ENCODE measurements around the gene TBPL1. TPM values are rescaled to one million over a fixed set of nuclear protein-coding genes. Genes with fewer than 3 reads are reported as not detected.

TBPL1 gene
- total RNA-seq, 1 experiment from 2014 or later = 42.1 TPM

DNA sequence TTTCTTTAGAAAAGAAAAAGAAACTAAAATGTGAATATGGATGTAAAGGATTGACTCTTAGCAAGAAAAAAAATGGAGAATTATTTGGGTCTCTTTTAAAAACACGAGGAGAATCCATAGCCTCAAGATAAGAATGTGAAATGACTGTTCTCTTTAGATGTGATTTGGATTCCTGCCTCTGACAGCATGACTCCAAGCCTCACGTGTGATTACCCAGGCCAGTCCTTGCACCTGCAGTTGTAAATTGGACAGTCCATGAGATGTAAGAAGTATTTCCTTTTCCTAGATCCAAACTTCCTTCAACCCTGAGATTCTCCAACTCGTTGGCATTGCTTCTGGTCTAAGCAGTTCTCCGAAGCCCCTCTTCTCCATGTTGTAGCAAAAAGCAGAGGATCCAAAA, 67.5 kb downstream of the TBPL1 start (continued):
- TF ChIP-seq, protein P1, sequence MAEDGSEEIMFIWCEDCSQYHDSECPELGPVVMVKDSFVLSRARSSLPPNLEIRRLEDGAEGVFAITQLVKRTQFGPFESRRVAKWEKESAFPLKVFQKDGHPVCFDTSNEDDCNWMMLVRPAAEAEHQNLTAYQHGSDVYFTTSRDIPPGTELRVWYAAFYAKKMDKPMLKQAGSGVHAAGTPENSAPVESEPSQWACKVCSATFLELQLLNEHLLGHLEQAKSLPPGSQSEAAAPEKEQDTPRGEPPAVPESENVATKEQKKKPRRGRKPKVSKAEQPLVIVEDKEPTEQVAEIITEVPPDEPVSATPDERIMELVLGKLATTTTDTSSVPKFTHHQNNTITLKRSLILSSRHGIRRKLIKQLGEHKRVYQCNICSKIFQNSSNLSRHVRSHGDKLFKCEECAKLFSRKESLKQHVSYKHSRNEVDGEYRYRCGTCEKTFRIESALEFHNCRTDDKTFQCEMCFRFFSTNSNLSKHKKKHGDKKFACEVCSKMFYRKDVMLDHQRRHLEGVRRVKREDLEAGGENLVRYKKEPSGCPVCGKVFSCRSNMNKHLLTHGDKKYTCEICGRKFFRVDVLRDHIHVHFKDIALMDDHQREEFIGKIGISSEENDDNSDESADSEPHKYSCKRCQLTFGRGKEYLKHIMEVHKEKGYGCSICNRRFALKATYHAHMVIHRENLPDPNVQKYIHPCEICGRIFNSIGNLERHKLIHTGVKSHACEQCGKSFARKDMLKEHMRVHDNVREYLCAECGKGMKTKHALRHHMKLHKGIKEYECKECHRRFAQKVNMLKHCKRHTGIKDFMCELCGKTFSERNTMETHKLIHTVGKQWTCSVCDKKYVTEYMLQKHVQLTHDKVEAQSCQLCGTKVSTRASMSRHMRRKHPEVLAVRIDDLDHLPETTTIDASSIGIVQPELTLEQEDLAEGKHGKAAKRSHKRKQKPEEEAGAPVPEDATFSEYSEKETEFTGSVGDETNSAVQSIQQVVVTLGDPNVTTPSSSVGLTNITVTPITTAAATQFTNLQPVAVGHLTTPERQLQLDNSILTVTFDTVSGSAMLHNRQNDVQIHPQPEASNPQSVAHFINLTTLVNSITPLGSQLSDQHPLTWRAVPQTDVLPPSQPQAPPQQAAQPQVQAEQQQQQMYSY (CRISPR knock-in tag; IDR thresholded peaks at IDR 0.05) = no peak
- no peak for TF ChIP-seq JUN (CRISPR knock-in tag; IDR thresholded peaks at IDR 0.05)
- TF ChIP-seq, protein P2, sequence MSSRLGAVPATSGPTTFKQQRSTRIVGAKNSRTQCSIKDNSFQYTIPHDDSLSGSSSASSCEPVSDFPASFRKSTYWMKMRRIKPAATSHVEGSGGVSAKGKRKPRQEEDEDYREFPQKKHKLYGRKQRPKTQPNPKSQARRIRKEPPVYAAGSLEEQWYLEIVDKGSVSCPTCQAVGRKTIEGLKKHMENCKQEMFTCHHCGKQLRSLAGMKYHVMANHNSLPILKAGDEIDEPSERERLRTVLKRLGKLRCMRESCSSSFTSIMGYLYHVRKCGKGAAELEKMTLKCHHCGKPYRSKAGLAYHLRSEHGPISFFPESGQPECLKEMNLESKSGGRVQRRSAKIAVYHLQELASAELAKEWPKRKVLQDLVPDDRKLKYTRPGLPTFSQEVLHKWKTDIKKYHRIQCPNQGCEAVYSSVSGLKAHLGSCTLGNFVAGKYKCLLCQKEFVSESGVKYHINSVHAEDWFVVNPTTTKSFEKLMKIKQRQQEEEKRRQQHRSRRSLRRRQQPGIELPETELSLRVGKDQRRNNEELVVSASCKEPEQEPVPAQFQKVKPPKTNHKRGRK (CRISPR knock-in tag; IDR thresholded peaks at IDR 0.05; ENCODE audit: borderline replicate concordance) = no peak
- no peak for TF ChIP-seq SMAD4 (CRISPR knock-in tag; IDR thresholded peaks at IDR 0.05)
- no peak for TF ChIP-seq MXD4 (CRISPR knock-in tag; IDR thresholded peaks at IDR 0.05; ENCODE audit: borderline replicate concordance)
- TF ChIP-seq, protein P3, sequence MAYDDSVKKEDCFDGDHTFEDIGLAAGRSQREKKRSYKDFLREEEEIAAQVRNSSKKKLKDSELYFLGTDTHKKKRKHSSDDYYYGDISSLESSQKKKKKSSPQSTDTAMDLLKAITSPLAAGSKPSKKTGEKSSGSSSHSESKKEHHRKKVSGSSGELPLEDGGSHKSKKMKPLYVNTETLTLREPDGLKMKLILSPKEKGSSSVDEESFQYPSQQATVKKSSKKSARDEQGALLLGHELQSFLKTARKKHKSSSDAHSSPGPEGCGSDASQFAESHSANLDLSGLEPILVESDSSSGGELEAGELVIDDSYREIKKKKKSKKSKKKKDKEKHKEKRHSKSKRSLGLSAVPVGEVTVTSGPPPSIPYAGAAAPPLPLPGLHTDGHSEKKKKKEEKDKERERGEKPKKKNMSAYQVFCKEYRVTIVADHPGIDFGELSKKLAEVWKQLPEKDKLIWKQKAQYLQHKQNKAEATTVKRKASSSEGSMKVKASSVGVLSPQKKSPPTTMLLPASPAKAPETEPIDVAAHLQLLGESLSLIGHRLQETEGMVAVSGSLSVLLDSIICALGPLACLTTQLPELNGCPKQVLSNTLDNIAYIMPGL (CRISPR knock-in tag; IDR thresholded peaks at IDR 0.05) = no peak
- TF ChIP-seq, protein P4, sequence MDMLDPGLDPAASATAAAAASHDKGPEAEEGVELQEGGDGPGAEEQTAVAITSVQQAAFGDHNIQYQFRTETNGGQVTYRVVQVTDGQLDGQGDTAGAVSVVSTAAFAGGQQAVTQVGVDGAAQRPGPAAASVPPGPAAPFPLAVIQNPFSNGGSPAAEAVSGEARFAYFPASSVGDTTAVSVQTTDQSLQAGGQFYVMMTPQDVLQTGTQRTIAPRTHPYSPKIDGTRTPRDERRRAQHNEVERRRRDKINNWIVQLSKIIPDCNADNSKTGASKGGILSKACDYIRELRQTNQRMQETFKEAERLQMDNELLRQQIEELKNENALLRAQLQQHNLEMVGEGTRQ (CRISPR knock-in tag; IDR thresholded peaks at IDR 0.05) = no peak
- TF ChIP-seq GRHL2 (CRISPR knock-in tag; IDR thresholded peaks at IDR 0.05; ENCODE audit: insufficient replicate concordance, severe bottlenecking) = no peak
- TF ChIP-seq ZNF219 (CRISPR knock-in tag; IDR thresholded peaks at IDR 0.05; ENCODE audit: borderline replicate concordance) = no peak
- TF ChIP-seq, protein P5, sequence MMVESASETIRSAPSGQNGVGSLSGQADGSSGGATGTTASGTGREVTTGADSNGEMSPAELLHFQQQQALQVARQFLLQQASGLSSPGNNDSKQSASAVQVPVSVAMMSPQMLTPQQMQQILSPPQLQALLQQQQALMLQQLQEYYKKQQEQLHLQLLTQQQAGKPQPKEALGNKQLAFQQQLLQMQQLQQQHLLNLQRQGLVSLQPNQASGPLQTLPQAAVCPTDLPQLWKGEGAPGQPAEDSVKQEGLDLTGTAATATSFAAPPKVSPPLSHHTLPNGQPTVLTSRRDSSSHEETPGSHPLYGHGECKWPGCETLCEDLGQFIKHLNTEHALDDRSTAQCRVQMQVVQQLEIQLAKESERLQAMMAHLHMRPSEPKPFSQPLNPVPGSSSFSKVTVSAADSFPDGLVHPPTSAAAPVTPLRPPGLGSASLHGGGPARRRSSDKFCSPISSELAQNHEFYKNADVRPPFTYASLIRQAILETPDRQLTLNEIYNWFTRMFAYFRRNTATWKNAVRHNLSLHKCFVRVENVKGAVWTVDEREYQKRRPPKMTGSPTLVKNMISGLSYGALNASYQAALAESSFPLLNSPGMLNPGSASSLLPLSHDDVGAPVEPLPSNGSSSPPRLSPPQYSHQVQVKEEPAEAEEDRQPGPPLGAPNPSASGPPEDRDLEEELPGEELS (CRISPR knock-in tag; IDR thresholded peaks at IDR 0.05) = no peak

DNA sequence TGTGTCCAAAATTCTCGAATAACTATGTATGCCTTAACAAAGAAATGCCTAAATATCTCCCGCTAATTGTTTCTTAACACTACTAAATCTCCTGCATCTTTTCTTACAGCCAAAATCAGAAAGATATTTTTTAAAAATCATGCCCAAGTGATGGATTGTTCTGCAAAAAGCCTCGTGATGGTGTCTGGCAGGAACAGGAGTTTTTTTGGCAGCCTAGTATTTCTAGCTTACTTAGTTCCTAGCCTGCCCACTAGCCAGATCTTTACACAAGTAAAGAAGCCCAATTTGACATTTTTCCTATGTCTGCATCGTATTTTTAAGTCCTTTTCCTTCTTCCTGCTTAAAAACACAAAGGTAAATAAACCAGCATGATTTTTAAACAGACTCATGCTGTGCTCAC, 67.9 kb downstream of the TBPL1 start:
- DNase-seq (ENCODE audit: low spot score) (no peak), ATAC-seq (no peak)
- no peaks in the 10 kb centered on the region for H3K36me3 Mint-ChIP-seq
- H3K9me3 Mint-ChIP-seq = no peaks in the 10 kb centered on the region
- H3K4me1 Mint-ChIP-seq = no peaks in the 10 kb centered on the region
- ChIA-PET POLR2A (no interaction called here), CTCF (no interaction called here)
- no peak overlapping the region for H3K27ac Mint-ChIP-seq
- no peak overlapping the region for H3K4me3 Mint-ChIP-seq
- H3K27me3 Mint-ChIP-seq (ENCODE audit: low read depth) = no peaks in the 10 kb centered on the region
- TF ChIP-seq, protein P6, sequence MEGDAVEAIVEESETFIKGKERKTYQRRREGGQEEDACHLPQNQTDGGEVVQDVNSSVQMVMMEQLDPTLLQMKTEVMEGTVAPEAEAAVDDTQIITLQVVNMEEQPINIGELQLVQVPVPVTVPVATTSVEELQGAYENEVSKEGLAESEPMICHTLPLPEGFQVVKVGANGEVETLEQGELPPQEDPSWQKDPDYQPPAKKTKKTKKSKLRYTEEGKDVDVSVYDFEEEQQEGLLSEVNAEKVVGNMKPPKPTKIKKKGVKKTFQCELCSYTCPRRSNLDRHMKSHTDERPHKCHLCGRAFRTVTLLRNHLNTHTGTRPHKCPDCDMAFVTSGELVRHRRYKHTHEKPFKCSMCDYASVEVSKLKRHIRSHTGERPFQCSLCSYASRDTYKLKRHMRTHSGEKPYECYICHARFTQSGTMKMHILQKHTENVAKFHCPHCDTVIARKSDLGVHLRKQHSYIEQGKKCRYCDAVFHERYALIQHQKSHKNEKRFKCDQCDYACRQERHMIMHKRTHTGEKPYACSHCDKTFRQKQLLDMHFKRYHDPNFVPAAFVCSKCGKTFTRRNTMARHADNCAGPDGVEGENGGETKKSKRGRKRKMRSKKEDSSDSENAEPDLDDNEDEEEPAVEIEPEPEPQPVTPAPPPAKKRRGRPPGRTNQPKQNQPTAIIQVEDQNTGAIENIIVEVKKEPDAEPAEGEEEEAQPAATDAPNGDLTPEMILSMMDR (IDR thresholded peaks at IDR 0.05) = no peak
- TF ChIP-seq CBFB (CRISPR knock-in tag; IDR thresholded peaks at IDR 0.05; ENCODE audit: low read depth) (no peak), FOXP1 (CRISPR knock-in tag; IDR thresholded peaks at IDR 0.05; ENCODE audit: borderline replicate concordance) (no peak)
